Fibroblast of skin of right quadriceps (primary cell): ENCODE data around the gene FBXW4.
A peak's percentile ranks its signal among the peaks of the same experiment; 100 is the strongest.

Experiments
- DNase-seq: peaks from one replicate; pipeline ENCODE4 v3.0.0-alpha.2; 2013

Gene FBXW4

DNA sequence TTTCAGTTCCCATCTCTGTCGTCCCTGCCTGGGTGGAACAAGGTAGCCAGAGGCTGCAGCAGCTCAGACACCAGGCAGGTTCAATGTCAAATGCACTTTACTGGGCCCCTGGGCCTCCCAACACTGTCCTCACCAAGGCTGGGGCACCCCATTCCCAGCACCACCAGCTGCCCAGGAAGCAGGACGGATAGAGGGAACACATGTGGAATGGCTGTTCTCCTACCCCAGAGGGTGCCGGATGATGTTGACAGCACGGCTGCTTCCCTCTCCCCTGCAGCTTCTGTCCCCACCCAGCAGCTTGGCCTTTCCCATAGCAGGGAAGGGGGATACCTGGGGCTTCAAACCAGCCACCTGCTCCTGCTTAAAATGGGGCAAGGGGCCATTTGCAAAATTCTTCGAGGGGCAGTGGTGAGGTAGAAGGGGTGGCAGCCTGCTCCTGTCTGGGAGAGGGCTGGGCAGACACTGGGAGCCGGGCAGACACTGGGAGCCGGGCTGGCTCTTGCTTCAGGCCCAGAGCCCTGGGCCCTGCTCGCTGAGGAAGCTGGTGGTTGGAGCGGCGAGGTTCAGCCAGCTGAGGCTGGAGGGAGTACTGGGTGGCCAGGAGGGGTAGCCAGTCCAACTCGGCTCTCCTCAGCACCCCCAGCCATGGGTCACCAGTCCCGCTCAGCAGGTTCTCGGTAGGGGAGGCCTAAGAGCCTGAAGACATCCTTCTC, 116.0 kb downstream of the FBXW4 start:
- DNase-seq, result no peak

DNA sequence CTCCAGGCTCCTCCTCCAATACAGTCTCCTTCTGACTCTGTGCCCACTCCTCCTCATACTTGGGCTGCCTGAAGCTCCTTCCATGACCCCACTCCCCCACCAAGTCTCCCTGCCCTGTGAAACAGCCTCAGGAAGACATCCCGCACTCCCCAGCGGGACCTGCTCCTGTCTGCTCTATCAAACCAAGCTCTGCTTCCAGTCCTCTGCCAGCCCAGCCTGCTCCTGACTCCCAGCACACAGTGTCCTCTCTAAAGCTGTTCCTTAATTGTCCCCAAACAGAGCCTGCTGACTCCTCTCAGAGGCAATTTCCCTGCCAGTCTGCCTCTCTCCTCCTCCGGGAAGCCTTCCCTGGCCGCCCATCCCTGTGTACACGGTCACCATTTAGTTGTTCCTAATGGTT, 116.8 kb downstream of the FBXW4 start:
- no peak for DNase-seq

DNA sequence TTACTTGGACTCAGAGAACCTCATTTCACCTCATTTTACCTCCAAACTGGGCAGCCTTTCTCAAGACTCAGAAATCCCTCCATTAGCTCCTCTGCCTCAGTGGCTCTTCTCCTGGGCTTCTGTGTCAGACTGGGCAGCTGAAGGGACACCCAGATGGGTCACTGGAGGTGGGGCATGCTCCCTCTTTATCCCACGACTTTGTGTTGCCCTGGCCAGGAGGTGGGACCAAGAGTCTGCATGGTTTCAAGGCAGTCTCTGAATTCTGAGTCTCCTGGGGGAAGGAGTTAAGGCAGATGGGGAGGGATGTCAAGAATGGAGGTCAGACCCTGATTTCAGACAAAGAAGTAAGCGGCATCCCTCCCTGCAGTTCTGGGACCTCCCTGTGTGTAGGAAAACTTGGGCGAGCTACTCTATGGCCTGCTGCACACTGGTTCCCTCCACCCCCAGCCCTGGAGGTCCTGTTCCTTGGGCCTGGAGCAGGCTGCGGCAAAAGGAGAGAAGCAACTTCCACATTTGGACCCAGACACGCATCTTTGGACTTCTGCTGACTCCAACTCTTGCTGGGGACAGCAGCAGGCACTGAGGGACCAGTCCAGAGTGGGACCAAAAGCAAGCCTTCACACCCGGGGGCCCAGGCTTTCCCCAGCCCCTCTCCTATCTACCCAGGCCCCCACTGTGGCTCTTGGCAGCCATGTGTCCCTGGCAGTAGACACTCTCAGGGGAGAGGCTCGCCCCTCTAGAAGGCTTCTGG, 117.7 kb downstream of the FBXW4 start:
- no peak for DNase-seq

DNA sequence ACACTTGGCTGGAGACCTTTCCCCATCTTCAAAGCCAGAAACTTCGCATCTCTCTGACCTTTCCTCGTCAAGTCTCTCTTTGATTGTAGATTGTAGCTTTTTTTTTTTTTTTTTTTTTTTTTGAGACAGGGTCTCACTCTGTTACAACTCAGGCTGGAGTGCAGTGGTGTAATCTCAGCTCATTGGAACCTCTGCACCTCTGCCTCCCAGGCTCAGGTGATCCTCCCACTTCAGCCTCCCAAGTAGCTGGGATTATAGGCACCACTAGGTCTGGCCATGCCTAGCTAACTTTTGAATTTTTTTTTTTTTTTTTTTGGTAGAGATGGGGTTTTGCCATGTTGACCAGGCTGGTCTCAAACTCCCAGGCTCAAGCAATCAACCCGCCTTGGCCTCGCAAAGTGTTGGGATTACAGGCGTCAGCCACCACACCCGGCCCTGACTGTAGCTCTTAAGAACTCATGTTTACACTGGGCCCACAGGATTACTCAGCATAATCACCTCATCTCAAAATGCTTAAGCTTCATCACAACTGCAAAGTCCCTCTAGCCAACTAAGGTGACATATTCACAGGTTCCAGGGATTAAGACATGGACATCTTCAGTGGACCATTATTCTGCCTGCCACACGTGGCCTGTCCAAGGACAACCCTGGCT, 118.6 kb downstream of the FBXW4 start:
- no peak for DNase-seq

DNA sequence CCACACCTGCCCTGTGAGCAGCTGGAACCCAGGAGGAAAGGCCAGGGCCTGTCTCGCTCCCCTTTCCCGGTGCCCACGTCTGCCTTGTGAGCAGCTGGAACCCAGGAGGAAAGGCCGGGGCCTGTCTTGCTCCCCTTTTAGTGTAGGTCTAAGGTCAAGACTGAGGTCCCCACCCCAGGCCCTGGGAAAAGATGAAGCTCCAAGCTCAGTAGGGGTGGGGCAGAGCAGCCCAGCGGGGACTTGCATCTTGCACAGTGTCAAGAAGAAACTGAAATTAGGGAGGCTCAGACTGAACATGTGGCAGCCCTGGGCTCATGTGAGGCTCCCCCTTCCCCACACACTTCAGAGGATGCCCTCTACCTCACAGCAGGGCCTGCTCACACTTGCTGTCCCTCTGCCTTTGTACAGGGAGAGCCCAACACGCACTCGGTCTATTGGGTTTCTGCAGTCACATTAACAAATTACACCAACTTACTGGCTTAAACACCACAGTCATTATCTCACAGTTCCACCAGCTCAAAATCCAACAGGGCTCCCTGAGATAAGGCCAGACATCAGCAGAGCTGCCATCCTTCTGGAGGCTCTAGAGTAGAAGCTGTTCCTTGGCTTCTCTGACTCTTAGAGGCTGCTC, 119.3 kb downstream of the FBXW4 start:
- DNase-seq, result no peak

DNA sequence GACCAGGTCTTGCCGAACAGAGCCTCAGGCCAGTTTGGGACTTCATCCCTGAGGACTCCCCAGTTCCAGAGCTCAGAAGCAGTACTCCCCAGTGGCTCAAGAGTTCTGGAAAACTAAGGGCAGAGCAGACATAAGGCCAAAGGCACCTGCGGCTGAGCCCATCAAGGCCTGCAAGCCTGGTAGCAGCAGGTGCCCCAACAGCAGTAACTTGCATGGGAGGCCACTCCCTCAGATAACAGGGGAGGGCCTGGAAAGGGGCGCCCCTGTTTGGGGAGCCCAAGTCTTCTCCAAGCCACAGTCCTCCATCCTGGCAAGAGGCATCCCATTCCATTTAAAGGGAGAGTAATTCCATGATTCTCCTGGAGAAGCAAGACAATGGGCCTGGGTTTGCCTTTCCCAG, 119.9 kb downstream of the FBXW4 start:
- no peak for DNase-seq

DNA sequence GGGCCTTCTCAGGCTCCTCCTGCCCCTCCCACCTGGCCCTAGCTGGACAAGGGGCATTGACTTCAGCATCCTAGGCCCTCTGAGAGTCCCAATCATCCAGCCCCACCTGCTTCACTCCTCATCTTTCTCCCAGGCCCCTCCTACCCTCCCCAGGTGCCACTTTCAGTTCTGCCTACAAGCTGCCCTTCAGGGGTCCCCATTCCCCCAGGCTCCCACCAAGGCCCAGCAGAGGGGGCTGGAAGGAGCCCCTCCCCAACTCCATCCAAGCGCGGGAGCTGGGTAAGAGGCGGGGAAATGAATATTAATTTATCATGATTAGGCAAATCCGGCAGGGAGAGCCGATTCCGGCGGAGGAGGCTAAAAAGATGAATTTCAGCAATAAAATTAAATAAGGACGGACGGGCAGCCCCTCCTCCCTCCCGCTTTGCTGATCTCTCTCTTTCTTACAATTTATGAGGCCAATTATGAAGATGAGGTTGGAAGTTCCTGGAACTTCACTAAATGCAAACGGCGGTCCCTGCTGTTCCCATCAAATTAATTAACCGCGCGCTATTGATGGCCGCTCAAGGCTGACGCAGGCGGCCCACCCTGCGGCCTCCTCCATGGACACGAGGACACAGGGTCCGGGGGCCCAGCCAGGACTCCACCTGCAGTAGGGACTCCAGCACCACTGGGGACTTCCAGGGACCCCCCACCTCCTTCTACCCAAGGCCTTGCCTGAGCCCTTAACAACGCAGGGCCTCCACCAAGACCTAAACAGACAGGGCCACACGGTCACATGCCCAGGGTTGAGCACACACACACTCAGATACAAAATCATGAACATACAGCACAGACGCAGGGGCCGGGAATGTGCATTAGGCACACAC, 120.9 kb downstream of the FBXW4 start:
- no peak for DNase-seq

DNA sequence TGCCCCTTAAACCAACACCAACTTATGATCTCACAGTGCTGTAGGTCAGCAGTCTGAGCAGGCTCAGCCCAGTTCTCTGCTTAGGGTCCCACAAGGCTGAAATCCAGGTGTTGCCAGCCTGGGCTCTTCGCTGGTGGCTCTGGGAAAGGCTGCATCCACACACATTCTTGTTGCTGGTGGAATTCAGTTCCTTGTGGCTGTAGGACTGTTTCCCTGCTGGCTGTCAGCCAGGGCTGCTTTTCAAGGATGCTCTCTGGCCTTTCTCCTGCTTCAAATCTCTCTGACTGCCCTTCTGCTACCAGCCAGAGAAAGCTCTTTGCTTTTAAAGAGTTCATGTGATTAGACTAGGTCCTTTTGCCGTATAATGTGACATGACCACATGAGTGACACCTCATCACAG, 122.2 kb downstream of the FBXW4 start:
- no peak for DNase-seq

DNA sequence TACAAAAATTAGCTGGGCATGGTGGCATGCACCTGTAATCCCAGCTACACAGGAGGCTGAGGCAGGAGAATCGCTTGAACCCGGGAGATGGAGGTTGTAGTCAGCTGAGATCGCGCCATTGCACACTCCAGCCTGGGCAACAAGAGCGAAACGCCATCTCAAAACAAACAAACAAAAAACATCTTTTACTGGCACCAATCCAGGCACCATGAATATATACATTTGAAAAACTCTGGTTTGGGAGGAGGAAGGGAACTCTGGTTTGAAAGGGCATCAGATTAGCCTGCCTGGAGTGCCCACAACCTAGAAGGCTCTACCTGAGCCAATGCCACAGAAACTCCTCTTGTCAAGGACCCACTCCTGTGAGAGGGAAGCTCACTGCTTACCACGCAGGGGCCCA, 122.8 kb downstream of the FBXW4 start:
- no peak for DNase-seq

DNA sequence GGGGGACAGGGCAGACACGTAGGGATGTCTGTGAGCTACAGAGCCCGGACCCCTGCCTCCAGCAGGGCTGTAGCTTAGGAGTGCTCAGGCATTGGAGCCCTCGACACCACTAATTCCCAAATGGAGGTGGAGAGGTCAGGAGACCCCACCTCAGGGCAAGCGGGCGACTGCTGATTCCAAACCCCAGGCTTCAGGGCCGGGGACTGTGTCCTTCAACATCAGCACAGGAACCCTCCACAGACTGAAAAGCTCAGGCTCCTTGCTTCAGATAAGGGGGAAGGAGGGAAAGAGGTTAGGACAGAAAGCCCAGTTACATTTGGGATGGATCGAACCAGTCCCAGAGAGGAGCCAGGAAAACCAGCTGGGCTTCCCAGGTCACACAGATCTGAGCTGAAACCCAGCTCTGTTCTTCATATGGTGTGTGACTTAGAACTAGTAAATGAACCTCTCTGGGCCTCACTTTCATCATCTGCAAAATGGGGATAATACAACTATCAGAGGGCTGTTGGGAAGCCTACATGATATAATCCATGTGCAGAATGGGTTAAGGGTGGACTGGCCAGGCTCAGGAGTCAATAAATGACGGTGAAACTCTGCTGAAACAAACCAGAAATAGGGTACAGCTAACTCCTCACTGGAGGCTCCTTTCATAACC, 123.6 kb downstream of the FBXW4 start:
- no peak for DNase-seq

DNA sequence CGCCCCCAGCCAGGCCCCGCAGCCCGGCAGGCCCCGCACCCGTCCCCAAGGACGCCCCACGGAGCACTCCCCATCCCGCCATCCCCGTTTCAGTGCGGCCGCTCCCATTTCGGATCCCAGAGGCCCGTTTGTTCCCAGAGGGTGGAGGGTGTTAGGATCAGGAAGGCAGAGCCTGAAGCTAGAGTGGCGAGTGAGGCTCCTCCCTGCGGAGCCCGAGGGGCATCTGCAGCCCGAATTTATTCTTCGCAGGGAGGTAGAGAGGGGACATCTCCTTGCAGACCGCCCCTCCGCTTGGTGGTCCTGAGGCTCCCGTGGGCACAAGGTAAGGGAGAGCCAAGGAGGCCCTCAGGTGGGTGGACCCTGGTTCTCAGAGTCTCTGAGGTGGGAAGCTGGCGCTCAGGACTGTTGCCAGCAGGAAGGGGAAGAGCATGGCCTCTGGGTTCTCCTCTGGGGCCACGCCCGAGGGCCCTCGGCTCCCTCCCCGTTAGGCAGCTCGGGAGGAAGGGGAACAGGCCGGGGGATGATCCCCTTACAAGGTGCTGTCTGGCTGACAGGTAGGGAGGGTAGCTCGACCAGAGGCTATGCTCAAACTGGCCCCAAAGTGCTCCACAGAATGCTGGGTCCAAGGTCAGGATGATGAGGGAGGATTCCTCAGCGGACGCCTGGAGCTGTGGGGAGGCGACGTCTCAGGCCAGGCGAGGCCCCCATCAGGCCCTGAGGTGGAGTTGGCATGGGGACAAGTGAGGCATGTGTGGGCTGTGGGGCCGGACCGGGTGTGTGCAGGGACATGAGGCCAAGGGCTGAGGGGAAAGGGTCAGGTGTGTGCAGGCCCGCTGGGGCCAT, 124.3 kb downstream of the FBXW4 start:
- no peak for DNase-seq

DNA sequence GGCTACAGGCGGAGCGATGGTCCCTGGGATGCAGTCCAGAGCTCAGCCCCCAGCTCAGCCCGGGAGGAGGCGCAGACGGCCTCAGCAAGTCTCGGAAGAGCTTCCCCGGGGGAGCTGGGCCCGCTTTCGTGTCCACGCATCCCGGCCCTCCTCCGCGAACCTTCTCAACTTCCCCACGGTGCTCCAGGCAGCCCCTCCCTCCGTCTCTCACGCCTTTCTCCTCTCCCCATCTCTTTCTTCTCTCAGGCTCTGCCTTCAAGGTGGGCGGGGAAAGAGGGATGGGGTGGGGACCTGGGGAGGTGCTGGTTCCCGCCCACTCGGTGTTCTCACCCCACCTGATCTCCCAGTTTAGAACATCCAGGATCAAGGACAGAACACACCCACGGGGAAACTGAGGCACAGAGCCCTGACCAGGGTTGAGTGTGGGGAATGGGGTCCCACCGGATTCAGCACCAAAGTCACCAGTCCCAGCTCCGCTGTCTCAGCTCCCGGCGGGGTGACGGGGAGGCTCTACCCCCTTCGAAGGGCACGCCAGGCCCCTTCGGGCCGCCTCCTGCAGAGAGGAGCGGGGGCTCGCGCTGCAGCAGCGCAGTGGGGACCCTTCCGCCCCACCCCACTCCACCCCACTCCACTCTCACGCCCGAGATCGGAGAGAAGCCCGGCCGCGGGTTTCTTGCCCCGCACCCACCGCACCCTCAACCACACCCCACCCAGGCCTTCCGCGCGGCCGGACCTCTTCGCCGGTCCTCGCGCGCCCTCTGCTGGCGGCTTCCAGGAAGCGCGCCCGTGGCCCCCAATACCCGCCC, 125.1 kb downstream of the FBXW4 start:
- peak; percentile 58 for DNase-seq

DNA sequence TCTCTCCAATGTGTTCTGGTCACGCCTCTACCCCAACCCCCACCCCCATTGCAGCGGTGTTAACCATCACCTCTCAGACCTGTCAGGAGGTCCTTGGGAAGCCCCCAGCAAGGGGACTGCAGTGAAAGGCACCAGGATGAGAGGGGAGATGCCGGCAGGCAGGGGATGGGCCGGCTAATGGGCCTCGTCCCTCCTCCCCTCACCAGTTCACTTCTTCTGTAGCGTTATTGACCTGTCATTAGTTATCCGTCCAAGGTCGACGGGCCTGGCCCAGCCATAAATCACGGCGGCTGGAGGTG, 125.7 kb downstream of the FBXW4 start:
- DNase-seq, result no peak

DNA sequence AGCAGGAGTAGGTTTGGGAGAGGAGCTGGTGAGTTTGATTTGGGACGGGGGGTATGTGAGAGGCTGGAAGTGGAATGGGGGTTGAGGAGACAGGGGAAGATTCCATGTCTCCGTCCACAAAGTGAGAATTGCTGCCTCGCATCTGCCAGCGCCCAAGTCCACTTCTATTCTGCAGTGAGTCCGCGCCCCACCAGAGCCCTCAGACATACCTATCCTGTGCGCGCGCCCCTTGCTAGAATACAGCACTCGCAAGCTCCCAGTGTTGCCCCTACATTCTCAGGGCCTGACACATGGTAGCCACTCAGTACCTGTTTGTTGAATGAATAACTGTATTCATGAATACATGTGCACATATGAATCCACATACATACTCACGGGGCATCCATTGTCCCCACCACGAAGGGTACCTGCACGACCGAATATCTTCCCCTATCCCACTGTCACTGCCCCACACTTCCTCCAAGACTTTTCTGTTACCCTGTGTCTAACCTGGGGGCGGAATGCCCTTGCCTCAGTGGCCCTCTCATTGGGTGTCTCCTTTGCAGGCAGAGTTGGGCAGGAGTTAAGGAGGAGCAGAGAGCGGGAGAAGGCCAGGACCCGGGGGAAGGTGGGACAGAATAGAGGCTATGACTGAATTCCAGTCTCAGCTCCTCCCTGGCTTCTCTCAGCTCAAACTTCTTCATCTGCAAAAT, 126.8 kb downstream of the FBXW4 start:
- DNase-seq, result no peak

DNA sequence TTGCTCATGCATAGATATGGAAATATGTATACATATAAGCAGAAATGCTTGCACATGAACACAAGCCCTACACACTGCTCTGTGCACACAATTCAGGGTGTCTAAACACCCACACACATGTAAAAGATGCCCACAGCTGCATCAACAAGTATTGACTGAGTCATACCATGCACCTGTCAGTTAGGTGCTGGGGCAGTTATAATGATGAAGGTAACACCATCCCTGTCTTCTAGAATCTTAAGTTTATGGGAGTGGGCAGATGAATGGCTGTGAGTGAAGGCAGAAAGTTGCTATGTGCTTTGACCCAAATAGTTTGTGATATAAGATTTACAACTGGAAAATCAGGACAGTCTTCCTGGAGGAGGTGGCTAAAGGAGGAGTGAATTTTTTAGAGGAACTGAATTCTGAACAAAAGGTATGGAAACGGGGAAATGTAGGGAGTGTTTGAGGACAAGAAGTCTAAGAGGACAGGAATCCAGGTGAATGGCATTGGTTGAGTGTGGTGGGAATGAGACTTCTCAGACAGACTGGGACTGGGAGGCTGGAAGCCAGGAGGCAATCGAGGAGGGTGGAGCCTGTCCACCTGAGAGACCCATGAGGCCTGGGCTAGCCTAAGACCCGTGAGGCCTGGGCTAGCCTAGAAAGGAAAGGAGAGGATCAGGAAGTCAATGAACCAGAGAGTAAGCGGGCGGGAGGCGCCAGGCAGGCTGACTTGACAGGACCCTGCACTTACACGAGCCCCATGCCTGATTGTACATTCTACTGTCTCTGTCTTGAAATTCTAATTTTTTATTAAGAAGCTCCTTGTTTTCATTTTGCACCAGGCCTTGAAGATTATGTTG, 127.6 kb downstream of the FBXW4 start:
- DNase-seq, result no peak

DNA sequence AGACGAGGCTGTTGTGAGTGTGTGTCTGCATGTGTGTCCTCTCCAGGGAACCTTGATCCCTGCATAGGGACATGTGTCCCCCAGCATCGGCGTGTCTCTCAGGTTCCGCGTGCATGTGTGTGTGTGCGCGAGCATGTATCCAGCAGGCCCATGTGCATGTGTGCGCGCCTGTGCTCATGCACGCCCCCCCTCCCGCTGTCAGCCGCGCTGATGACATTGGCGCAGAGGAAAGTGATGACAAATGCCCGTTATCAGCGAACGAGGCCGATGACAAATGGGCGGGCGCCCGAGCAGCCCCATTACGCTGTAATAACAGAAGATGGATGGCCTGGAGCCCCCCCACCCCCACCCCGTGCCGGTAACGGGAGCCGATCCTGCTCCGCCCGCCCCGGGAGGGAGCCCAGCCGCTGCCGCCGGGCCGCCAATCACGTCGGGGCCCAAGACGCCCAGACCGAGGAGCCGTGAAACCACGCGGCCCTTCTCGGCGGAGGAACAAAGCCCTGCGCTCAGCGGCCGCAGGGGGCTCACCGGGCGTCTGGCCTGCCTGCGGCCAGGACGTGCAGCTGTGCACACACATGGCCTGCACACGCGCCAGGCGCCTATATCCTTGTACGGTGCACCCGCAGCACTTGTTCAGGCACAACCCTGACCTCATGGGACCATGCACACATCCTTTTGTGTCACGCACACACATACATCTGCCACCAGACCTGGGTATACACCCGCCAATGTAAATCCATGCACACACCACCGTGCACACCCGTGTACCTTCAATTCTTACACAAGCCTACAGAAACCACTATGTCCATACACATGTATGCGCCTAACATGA, 128.4 kb downstream of the FBXW4 start:
- DNase-seq, result peak; percentile 16

DNA sequence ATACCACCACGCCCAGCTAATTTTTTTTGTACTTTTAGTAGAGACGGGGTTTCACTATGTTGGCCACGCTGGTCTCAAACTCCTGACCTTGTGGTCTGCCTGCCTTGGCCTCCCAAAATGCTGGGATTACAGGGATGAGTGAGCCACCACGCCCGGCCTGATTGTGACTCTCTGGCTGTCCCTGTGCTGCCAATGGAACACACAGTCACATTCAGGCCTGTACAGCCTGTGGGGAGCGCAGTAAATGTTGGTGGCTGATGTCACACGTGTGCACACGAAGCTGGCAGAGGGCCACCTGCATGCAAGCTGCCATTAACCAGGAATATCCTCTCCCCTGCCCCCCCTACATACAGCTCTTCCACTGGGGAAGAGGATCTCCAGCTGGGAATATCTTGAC, 129.0 kb downstream of the FBXW4 start:
- no peak for DNase-seq

DNA sequence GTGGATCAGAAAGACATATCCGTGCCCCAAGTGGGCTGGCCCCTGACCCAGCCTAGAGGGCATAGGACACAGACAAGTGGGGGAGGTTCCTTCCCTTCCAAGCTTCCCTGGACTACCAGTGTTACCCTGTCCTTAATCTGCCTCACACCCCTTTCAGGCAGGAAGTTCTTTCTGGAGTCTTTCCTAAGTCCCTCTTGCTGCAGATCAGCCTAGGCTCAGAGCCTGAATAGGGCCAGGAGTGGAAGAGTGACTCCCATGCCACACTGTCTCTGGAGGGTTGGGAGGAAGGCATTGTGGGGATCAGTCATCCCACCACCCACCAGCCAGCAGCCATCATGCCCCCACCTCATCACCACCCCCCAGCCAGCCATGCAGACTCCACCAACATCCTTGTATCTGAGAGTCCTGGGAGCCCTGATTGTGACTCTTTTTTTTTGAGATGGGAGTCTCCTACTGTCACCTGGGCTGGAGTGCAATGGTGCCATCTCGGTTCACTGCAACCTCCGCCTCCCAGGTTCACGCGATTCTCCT, 129.5 kb downstream of the FBXW4 start:
- no peak for DNase-seq
